Common myeloid progenitor, CD34-positive (primary cell): Measurements from ENCODE around the gene NXNL2. TPM values are rescaled to one million over a fixed set of nuclear protein-coding genes. Genes with fewer than 3 reads are reported as not detected.
A peak's percentile ranks its signal among the peaks of the same experiment; 100 is the strongest.

Source experiments
- CTCF ChIA-PET: fragments of 350-600 bp; sonication (Branson Sonifier 250); formaldehyde crosslinking; loops from one replicate; lab custom pipeline; 2021; ENCODE audit warnings: antibody characterized with exemption; lab: Charles Lee
- POLR2A ChIA-PET: fragments of 350-600 bp; sonication (Branson Sonifier 250); formaldehyde crosslinking; loops from one replicate; lab custom pipeline; 2021; ENCODE audit warnings: antibody characterized with exemption; lab: Charles Lee
- DNase-seq, 3 donors: peaks; one replicate each; pipeline versions ENCODE4 v3.0.0 to v3.0.0-alpha.2; 2013
- H3K27ac ChIP-seq, 2 experiments: 1 replicate in 1 of 2; 2 replicates in 1 of 2; pipeline ENCODE4 v1.7.0; 2013; ENCODE audit warnings: inconsistent platforms in 2 of 2, low read length in 2 of 2, mild to moderate bottlenecking in 2 of 2, low read depth in 1 of 2, moderate library complexity in 1 of 2; ENCODE audit not compliant: severe bottlenecking in 2 of 2, insufficient read depth in 1 of 2, poor library complexity in 1 of 2
- H3K27me3 ChIP-seq, 5 experiments: replicated peaks in 2 of 5; 1 replicate in 3 of 5; 2 replicates in 2 of 5; pipeline versions ENCODE4 v1.6.1 to v1.7.0; 2013; ENCODE audit warnings: low read length in 4 of 5, mild to moderate bottlenecking in 2 of 5, moderate library complexity in 2 of 5, inconsistent platforms in 1 of 5; ENCODE audit not compliant: insufficient read depth in 5 of 5, control insufficient read depth in 4 of 5
- H3K36me3 ChIP-seq, 4 experiments: 1 replicate in 2 of 4; 2 replicates in 2 of 4; pipeline versions ENCODE4 v1.6.1 to v1.7.0; 2013; ENCODE audit warnings: low read length in 3 of 4, control low read depth in 1 of 4, mild to moderate bottlenecking in 1 of 4; ENCODE audit not compliant: control insufficient read depth in 4 of 4, insufficient read depth in 4 of 4
- H3K4me1 ChIP-seq, 4 experiments: 1 replicate in 3 of 4; 2 replicates in 1 of 4; pipeline versions ENCODE4 v1.6.1 to v1.7.1; 2013; ENCODE audit warnings: low read length in 3 of 4, mild to moderate bottlenecking in 3 of 4, control low read depth in 1 of 4, inconsistent platforms in 1 of 4, moderate library complexity in 1 of 4; ENCODE audit not compliant: control insufficient read depth in 4 of 4, insufficient read depth in 4 of 4; ENCODE audit errors: control extremely low read depth in 1 of 4
- H3K4me3 ChIP-seq, 7 experiments: 1 replicate in 4 of 7; 2 replicates in 3 of 7; pipeline versions ENCODE4 v1.5.1 to v1.7.0; 2013; ENCODE audit warnings: mild to moderate bottlenecking in 7 of 7, low read length in 6 of 7, moderate library complexity in 6 of 7, inconsistent platforms in 2 of 7, low read depth in 2 of 7, control low read depth in 1 of 7; ENCODE audit not compliant: insufficient read depth in 4 of 7, control insufficient read depth in 1 of 7; ENCODE audit errors: extremely low read depth in 1 of 7
- H3K9me3 ChIP-seq, 5 experiments: 1 replicate in 4 of 5; 2 replicates in 1 of 5; pipeline versions ENCODE4 v1.6.1 to v1.7.1; 2013; ENCODE audit warnings: low read length in 4 of 5, mild to moderate bottlenecking in 2 of 5, inconsistent platforms in 1 of 5, low read depth in 1 of 5, moderate library complexity in 1 of 5; ENCODE audit not compliant: control insufficient read depth in 4 of 5, insufficient read depth in 2 of 5; ENCODE audit errors: control extremely low read depth in 1 of 5
- WGBS: methylation state at CpG from one replicate; pipeline ENCODE4 v1.1.5; 2013; ENCODE audit not compliant: insufficient coverage; 5-methylcytosine and 5-hydroxymethylcytosine counted together
- polyA plus RNA-seq: library from polyadenylated mRNA; unstranded; fragments of 120-200 nt; gene quantifications from one replicate; pipeline ENCODE4 v1.2.1, GENCODE V29; 2013

NXNL2 gene
- polyA plus RNA-seq, result 0.20 TPM

GRCh38 chr9:88534456-88535225 is at the start of gene NXNL2:
Gene NXNL2, plus strand, starts transcription at chr9:88535178. Its CDS starts 257 bp downstream, at chr9:88535435.
- Histone ChIP-seq H3K4me1 (peaks cover 0 to 46% (median 25%) of the 10 kb centered on the region in 4 experiments), H3K4me3 (peak within 1 kb of the TSS; percentile 30 to 77 (median 56)), H3K36me3 (no peaks in the 10 kb centered on the region), H3K9me3 (no peaks in the 10 kb centered on the region), H3K27ac (no peak within 1 kb of the TSS), H3K27me3 (peaks cover 0 to 43% (median 24%) of the 10 kb centered on the region in 5 experiments)
- 0% methylated on average over 45 of the region's 62 CpGs for WGBS
- ChIA-PET POLR2A (no interaction called here), CTCF (interaction anchor here (1.1 to 1.4 kb wide), 3 partner anchors 21 to 225 kb away, joined by 3 to 4 read pairs (median 3); no protein-coding TSS in a partner anchor)
- DNase-seq, result peak; percentile 64 to 77 (median 70)

DNA sequence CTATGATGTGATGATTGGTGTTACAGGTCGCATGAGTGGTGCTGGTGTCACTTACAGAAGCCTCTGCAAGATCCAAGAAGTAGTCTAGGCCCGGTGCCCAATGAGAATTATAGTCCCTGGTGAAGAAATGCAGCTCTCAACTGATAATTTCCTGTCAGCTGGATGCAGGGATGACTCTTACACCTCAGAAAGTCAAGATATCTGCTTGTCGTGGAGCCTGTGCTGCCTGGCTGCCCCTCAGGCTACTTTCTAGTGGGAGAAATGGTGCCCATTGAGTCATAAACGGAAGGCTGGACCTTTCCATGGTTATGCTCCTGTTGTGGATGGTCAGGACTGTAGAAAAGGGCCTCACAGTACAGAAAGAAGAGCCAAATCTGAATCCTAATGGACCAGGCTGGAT is 46.8 kb upstream of the NXNL2 start:
- CTCF ChIA-PET, result no interaction called here
- H3K36me3 ChIP-seq, result peaks cover 0 to 8% (median 2%) of the 10 kb centered on the region in 4 experiments
- H3K27ac ChIP-seq, result no peak overlapping the region
- POLR2A ChIA-PET, result no interaction called here
- H3K27me3 ChIP-seq, result no peaks in the 10 kb centered on the region
- 100% methylated on average over 3 of the region's 4 CpGs for WGBS
- H3K4me3 ChIP-seq, result no peak overlapping the region
- H3K4me1 ChIP-seq, result no peaks in the 10 kb centered on the region
- DNase-seq, result no peak
- no peaks in the 10 kb centered on the region for H3K9me3 ChIP-seq

- H3K4me3 ChIP-seq, result no peak overlapping the region
- H3K4me1 ChIP-seq, result no peaks in the 10 kb centered on the region
- DNase-seq, result no peak
- no peaks in the 10 kb centered on the region for H3K27me3 ChIP-seq
- POLR2A ChIA-PET, result no interaction called here
- no peak overlapping the region for H3K27ac ChIP-seq
- no peaks in the 10 kb centered on the region for H3K9me3 ChIP-seq
- 97% methylated on average over 16 of the region's 17 CpGs for WGBS
- CTCF ChIA-PET, result no interaction called here
- H3K36me3 ChIP-seq, result no peaks in the 10 kb centered on the region
Observed at GRCh38 chr9:88494983-88495721, 39.8 kb upstream of the NXNL2 start.

DNA sequence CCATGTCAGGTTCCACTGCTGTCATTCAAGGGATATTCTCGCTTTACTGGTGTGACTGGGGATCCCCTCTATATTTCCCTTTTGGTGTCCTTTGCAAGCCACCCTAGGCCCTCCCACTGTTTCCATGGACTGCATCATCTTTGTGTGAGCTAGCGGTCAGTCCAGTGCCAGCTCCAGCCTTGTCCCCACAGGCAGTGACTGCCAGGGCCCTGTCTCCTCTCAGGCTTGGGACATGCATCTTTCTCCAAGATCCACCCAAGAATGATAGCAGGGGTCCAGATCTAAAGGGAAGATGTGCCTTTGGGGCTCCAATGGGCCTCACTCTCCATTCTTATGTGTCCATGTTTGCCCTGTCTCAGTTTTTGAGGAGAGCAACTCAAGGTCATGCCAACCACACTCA is 37.8 kb upstream of the NXNL2 start:
- Histone ChIP-seq H3K4me3 (no peak overlapping the region), H3K36me3 (no peaks in the 10 kb centered on the region), H3K27ac (no peak overlapping the region), H3K9me3 (no peaks in the 10 kb centered on the region), H3K4me1 (no peaks in the 10 kb centered on the region), H3K27me3 (no peaks in the 10 kb centered on the region)
- no peak for DNase-seq
- CTCF ChIA-PET, result no interaction called here
- 94% methylated on average over 2 of the region's 2 CpGs for WGBS
- POLR2A ChIA-PET, result interaction anchor here (0.5 kb wide), 1 partner anchor 12 kb away, joined by 3 read pairs; no protein-coding TSS in a partner anchor

GRCh38 chr9:88498880-88499279 is 36.1 kb upstream of the NXNL2 start:
- no peaks in the 10 kb centered on the region for H3K9me3 ChIP-seq

GRCh38 chr9:88501086-88501485 is 33.9 kb upstream of the NXNL2 start:
- 100% methylated on average over 2 of the region's 5 CpGs for WGBS
- no peak overlapping the region for H3K4me3 ChIP-seq
- CTCF ChIA-PET, result interaction anchor here (1.8 kb wide), 1 partner anchor 10 kb away, joined by 4 read pairs; no protein-coding TSS in a partner anchor
- POLR2A ChIA-PET, result no interaction called here
- H3K9me3 ChIP-seq, result no peaks in the 10 kb centered on the region
- H3K4me1 ChIP-seq, result no peaks in the 10 kb centered on the region
- no peaks in the 10 kb centered on the region for H3K27me3 ChIP-seq
- no peak for DNase-seq
- no peaks in the 10 kb centered on the region for H3K36me3 ChIP-seq
- no peak overlapping the region for H3K27ac ChIP-seq

More at GRCh38 chr9:88498880-88499279, 36.1 kb upstream of the NXNL2 start:
- Histone ChIP-seq H3K36me3 (no peaks in the 10 kb centered on the region), H3K4me1 (no peaks in the 10 kb centered on the region), H3K27ac (no peak overlapping the region), H3K27me3 (no peaks in the 10 kb centered on the region), H3K4me3 (no peak overlapping the region)
- ChIA-PET POLR2A (no interaction called here), CTCF (no interaction called here)
- DNase-seq, result no peak
- WGBS, result no CpG with 5 or more reads among the region's 6 CpGs

DNA sequence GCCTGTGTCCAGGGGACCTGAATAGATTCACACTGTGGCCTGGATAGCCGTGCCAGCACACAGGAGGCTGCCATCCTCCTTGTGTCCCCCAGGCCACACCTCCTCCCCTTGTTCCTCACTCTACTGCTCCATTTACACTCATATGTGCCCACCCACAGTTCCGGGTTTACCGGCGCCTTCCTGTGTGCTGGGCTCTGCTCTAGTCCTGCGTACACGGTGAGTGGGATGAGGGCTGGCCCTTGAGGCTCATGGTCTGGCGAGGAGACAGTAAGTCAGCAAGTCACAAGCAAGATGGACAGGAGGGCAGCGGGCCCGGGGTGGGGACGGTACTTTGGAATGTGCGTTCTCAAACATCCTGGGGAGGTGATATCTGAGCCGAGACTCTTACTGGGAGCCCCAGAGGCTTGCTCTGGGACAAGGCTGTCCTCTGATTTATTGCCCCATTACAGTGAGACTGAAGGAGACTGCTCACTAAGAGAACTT is 32.4 kb upstream of the NXNL2 start:
- DNase-seq, result no peak
- Histone ChIP-seq H3K27me3 (no peaks in the 10 kb centered on the region), H3K27ac (no peak overlapping the region), H3K36me3 (no peaks in the 10 kb centered on the region), H3K4me3 (no peak overlapping the region), H3K9me3 (no peaks in the 10 kb centered on the region), H3K4me1 (no peaks in the 10 kb centered on the region)
- ChIA-PET CTCF (no interaction called here), POLR2A (no interaction called here)
- WGBS, result 94% methylated on average over 12 of the region's 12 CpGs
